GM12878 (cell line): ENCODE data around the gene LONRF2.

Experiments
- ATF7 ChIP-seq: fragments of 450-650 bp; IDR thresholded peaks from 2 replicates; pipeline ENCODE4 v1.6.1; 2016; ENCODE audit warnings: low read depth, mild to moderate bottlenecking
- CTCF ChIP-seq, 3 experiments: IDR thresholded peaks in 2 of 3; conservative IDR thresholded peaks in 1 of 3; 2 replicates each; pipeline ENCODE4 v1.5.1; 2011; ENCODE audit warnings: low read depth in 3 of 3, low read length in 3 of 3, mild to moderate bottlenecking in 3 of 3, control low read depth in 2 of 3, moderate library complexity in 2 of 3, inconsistent platforms in 1 of 3, mixed read lengths in 1 of 3; ENCODE audit not compliant: control insufficient read depth in 2 of 3, insufficient read depth in 1 of 3; ENCODE audit errors: extremely low read depth in 1 of 3
- EED ChIP-seq: sonication (generic); IDR thresholded peaks from 2 replicates; pipeline ENCODE4 v1.6.1; 2016; ENCODE audit warnings: antibody characterized with exemption, low read depth
- ESRRA ChIP-seq: IDR thresholded peaks from 2 replicates; pipeline ENCODE4 v1.6.1; 2012; ENCODE audit warnings: mild to moderate bottlenecking, low read length, improper control_type of control experiment
- FOS ChIP-seq: IDR thresholded peaks from 3 replicates; pipeline ENCODE4 v1.6.1; 2011; ENCODE audit warnings: borderline replicate concordance; ENCODE audit not compliant: insufficient read length; ENCODE audit errors: extremely low read depth
- FOXM1 ChIP-seq: IDR thresholded peaks from 2 replicates; pipeline ENCODE4 v1.6.1; 2012; ENCODE audit warnings: low read depth, mild to moderate bottlenecking, inconsistent platforms, low read length, moderate library complexity
- NRF1 ChIP-seq: conservative IDR thresholded peaks from 2 replicates; pipeline ENCODE4 v1.6.1; 2011; ENCODE audit warnings: mild to moderate bottlenecking, low read depth, low read length, improper control_type of control experiment
- POLR2A ChIP-seq: IDR thresholded peaks from 2 replicates; pipeline ENCODE4 v1.6.1; 2011; ENCODE audit warnings: low read depth, mild to moderate bottlenecking, low read length
- SUZ12 ChIP-seq: fragments of 200-600 bp; sonication (generic); IDR thresholded peaks from one replicate; pipeline ENCODE4 v1.6.1; 2018; ENCODE audit warnings: antibody characterized with exemption, mild to moderate bottlenecking; ENCODE audit not compliant: unreplicated experiment
- ZNF274 ChIP-seq: IDR thresholded peaks from one replicate; pipeline ENCODE4 v1.8.0; 2011; ENCODE audit not compliant: insufficient read length, insufficient read depth
- ZZZ3 ChIP-seq: IDR thresholded peaks from 2 replicates; pipeline ENCODE4 v1.6.1; 2011; ENCODE audit warnings: low read depth; ENCODE audit not compliant: control insufficient read depth, insufficient read length
- TF ChIP-seq, protein P1 (sequence below): IDR thresholded peaks from 2 replicates; pipeline ENCODE4 v1.6.1; 2011; ENCODE audit warnings: low read depth, low read length, improper control_type of control experiment, borderline replicate concordance

DNA sequence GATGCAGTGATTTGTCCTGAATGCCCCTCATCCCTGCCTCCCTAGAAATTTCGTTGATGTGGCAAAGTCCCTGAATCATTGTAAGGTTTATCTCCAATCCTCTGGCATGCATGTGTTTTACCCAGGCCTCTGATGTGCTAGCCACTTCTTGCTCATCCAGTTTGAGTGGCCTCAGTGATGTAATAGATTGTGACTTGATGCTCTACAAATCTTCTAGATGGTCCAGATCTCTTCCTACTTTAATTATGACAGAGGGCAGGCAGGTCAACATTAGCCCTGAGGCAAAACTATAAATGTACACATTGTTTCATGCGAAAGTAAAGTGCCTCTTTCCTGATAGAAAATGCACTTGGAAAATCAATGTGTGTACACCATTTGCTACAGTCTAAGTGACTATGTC is 54.5 kb downstream of the LONRF2 start:
- TF ChIP-seq SUZ12, result no peak
- no peak for TF ChIP-seq CTCF (IDR thresholded peaks at IDR 0.05 in 2 of 3, conservative IDR thresholded peaks at IDR 0.05 in 1 of 3; ENCODE audit: control insufficient read depth in 2 of 3, extremely low read depth in 1 of 3, insufficient read depth in 1 of 3, low read depth in 3 of 3, low read length in 3 of 3)
- no peak for TF ChIP-seq ZZZ3
- TF ChIP-seq, protein P1, sequence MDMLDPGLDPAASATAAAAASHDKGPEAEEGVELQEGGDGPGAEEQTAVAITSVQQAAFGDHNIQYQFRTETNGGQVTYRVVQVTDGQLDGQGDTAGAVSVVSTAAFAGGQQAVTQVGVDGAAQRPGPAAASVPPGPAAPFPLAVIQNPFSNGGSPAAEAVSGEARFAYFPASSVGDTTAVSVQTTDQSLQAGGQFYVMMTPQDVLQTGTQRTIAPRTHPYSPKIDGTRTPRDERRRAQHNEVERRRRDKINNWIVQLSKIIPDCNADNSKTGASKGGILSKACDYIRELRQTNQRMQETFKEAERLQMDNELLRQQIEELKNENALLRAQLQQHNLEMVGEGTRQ, result no peak
- no peak for TF ChIP-seq FOXM1
- TF ChIP-seq ATF7, result no peak
- no peak for TF ChIP-seq NRF1
- no peak for TF ChIP-seq EED
- TF ChIP-seq POLR2A, result no peak
- TF ChIP-seq ZNF274, result no peak
- TF ChIP-seq ESRRA, result no peak
- TF ChIP-seq FOS, result no peak
